DMS53 (cell line): ENCODE data around the gene RIMBP3C.
"Not testable (repeated sequence)": the region's sequence is repeated elsewhere in the genome, so short reads cannot be mapped to it uniquely, and the experiment has no call there.

Source experiments
- DNase-seq: peaks from one replicate; lab custom pipeline; 2025; lab: John Stamatoyannopoulos, UW

Gene RIMBP3C

DNA sequence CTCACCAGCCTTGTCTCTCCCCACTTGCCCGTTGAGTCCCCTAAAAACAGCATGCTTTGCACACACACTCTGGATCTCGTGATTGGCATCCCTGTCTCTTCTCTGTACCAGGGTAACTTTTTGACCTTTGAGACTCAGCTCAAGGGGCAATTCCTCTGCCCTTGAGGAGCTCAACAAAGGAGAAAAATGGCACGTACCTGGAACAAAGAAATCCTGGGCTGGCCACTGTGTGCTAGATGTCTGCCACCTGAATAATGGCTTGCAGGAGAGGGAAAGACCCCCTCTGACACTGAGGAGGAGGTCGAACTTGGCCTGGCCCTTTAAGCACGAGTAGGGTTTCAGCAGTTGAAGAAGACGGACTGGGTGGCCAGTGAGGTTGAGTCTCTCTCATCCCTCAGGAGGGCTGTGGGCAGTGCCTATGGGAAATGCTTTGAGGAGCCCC lies 22.1 kb upstream of the RIMBP3C start:
- DNase-seq = no peak

DNA sequence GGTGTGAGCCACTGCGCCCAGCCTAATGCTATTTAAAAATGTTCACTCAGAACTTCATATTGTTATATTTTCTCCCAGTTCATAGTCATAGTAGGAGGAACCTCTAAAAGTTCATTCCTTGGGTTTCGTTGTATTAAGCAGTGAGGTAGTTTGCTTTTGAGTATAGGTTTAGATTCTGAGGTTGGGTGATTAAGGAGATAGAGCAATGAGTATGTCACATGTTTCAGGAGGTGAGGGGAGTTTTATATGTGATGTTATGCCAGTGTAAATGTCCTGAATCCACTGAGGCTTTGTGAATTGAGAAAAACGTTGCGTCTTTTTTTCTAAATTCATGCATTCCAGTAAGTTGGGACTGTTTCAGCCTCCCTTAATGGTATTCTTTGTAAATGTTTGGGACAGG lies 20.4 kb upstream of the RIMBP3C start:
- DNase-seq = no peak

GRCh38 chr22:21570398-21570797 lies 19.1 kb upstream of the RIMBP3C start:
- DNase-seq = no peak

GRCh38 chr22:21569459-21570170 lies 18.4 kb upstream of the RIMBP3C start:
- no peak for DNase-seq

- DNase-seq = not testable (repeated sequence)
Measured at GRCh38 chr22:21569076-21569427, 17.8 kb upstream of the RIMBP3C start.

DNA sequence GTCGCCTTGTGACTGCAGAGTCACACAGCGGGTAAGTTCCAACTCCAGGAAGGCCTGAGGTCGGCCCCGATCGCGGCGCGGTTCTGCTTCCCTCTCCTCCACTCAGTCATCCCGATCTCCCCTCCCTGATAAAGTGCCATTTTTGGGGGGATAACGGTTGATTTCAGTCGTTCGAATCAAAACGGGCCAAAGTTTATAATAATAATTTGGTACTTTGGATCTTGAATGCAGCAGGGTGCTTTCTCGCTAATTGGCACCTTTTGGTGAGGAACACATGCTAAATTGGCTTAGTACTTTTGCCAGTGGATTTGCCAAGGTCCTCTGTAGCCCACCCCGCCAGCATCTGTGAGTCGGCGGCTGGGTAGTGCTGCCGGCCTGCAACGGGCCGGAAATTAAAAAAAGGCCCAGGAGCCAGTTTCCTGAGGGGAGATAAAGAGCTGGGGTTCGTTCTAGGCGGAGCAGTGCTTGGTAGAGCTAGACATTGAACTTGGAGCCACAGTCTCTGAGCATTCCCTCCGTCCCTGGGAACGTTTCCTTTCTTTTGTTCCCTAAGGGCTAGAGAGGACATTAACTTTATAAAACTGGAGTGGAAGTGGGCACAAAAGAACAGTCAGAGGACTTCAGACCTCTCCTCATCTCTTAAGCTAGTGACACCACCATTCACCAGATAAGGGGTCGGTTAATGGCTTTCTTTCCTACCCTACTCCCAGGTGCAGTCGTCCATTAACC lies 17.2 kb upstream of the RIMBP3C start:
- peak; percentile 2 for DNase-seq

DNA sequence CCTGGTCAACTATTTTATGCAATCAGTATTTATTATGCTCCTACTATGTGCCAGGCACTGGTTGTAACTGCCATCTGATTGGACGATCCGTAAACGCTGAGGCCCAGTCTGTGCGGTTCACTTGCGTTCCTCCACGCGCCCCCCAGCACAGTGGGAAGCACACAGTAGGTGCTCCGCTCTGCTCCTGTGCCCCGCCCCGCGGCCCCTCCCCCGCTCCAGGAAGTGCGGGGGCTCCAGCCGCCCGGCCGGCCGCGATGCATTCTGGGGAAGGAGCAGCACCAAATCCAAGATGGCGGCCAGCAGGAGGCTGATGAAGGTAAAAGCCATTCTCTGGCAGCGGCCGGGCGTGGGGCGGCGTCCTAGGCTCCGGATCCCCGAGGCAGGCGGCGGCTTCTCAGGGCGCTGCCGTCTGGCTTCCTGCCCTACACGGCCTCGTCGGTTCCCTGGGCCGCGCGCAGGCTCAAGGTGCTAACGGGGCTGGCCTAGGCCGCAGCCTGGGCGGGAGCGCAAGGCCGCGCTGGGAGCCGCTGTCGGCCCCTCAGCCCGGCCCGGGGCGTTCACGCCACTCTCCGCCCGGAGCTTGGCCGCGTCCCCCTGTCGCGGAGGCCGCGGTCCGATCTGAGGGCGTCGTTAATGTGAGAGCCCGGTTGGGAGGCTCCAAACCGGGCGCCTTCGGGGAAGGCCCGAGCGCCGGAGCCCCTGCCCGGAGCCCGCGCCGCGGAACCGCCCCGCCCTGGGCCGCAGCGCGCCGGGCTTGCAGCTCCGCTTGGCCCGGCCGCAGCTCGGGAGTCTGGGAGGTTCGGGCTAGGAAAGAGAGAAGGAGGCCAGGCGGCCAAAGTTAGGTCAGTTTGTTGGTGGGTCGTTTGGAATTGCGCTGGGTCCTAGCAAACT lies 16.4 kb upstream of the RIMBP3C start, which contains the start of gene UBE2L3:
Gene UBE2L3, plus strand, starts transcription at position 259 of the 891 bp plus-strand sequence. Its CDS starts 31 bp downstream, at position 290.
- DNase-seq = peak; percentile 71

GRCh38 chr22:21564411-21564810 lies 13.2 kb upstream of the RIMBP3C start:
- peak; percentile 9 for DNase-seq

- DNase-seq = no peak
Measured at GRCh38 chr22:21563912-21564311, 12.7 kb upstream of the RIMBP3C start.

- DNase-seq = not testable (repeated sequence)
Measured at GRCh38 chr22:21560657-21561056, 9.4 kb upstream of the RIMBP3C start.

DNA sequence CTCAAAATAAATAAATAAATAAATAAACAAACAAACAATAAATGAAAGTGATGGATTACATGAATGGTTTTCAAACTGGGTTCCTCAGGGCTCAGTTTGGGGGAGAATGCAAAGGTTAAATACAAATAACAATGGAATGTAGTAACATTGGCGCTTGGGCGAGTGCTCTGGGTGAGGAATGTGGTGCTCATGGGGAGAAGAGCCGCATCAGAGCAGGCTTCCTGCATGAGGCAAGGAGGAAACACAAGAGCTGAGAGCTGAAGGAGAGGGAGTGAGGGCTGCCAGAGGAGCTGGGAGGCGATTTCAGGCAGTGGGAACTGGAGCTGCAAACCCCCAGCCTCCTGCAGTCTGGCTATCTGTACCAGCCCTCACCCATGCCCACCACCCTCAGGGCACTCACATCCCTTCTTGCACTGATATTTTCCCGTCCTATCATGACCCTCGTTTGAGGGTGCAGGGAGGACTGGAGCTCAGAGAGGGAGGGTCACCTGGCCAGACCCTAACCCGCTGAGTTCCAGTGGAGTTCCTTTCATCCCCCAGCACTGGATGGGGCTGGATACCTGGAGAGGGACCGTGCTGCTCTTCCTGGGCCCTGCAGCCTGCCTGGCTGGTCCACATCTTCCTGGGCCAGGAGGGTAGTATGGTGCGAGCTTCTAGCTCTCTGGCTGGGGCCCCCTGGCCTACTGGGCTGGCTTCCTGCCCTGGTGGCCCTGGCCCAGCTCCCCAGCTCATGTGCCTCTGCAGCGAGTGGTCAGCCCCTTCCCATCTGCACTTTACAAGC lies 8.3 kb upstream of the RIMBP3C start:
- not testable (repeated sequence) for DNase-seq

DNA sequence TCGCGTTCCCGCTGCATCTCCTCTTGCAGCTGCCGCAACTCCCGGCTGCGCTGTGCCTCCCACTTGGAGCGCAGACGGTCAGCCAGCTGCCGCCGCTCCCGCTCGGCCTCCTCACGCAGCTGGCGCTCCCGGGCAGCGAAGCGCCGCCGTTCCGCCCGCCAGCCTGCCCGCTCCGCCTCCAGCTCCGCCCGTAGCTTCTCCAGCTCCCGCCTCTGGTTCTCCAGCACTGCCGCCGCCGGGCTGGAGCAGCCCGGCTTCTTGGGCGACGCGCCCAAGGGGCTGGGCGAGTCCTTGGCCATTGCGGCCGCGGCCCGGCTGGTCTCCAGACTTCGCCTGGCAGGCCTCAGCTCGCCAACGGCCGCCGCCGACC lies 598 bp downstream of the RIMBP3C start:
- DNase-seq = not testable (repeated sequence)

DNA sequence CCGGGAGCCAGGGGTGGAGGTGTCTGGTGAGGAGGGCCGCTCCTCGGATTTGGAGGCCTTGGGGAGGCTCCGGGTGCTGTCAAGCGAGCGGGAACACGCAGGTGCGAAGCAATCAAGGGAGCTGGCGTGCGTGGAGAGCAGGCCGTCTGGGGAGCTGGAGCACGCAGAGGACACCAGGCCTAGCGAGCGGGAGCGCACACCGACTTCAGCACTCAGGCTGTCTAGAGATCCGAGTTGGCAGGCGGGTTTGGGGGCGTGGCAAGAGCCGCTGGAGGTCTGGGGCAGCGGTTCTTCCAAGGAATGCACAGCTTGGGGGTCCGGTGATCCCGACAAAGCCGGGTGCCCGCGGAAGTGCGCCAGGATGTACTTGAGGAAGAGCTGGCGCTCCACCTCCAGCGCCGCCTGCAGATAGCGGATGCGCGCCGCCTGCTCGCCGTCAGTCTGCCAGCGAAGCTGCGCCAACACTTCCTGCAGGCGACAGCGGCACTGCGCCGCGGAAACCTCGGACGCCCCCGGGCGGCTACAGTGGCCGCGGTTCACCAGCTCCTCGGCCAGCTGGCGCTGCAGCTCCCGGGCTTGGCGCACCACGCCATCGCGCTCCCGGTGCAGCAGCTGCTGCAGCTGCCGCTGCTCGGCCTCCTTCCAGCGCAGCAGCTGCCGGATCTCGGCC lies 1.1 kb downstream of the RIMBP3C start:
- DNase-seq = not testable (repeated sequence)

DNA sequence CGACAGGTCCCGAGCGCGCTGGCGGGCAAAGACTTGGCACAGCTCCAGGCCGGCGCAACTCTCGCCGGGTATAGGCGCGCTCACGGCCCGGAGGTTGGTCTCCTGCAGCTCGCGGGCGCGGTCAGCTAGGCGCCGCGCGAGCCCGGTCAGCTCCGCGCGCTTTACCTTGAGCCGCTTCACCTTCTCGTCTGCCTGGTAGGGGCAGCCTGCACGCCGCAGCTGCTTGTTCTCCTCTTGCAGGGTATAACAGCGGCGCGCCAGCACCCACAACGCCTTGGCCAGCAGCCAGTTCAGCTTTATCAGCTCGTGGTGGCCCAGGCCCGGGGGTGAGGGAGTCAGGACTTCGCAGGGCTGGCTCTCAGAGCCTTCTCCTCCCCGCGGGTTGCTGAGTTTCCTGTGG lies 1.7 kb downstream of the RIMBP3C start:
- not testable (repeated sequence) for DNase-seq

DNA sequence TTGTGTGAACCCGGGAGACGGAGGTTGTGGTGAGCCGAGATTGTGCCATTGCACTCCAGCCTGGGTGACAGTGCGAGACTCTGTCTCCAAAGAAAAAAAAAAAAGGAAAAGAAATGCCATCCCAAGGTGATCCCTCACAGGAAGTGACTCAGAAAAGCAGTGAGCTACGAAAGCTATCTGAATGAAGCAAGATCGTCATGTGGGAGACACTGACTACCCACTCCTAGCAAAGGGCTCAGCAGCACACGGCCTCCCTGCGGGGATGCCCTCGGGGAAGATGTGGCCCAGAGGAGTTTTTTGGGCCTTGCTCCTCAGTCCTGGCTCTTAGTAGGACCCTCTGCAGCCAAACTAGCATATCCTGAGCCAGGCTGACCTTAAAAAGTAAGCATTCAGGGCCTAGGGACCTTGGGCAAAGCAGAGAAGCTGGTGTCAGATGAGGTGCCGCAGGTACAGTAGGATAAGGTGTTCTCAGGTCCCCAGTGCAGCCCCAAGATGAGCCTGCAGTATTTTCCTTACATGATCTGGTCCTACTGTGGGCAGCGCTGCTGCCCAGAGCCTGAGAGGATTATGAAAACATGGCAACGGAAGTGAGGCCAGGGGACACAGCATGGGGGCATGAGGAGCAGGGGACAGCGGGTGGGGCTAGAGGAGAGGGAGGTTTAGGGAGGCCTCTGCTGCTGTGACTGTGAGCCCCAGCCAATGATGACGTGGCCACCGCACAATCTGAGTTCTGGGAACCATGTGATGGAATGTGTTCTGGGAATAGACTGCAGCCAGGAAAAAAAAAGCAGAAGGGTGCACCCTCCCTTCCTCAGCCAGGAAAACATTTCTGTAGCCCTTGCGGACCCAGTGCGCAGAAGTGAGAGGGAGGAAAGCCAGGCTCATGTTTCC lies 6.6 kb downstream of the RIMBP3C start:
- not testable (repeated sequence) for DNase-seq

DNA sequence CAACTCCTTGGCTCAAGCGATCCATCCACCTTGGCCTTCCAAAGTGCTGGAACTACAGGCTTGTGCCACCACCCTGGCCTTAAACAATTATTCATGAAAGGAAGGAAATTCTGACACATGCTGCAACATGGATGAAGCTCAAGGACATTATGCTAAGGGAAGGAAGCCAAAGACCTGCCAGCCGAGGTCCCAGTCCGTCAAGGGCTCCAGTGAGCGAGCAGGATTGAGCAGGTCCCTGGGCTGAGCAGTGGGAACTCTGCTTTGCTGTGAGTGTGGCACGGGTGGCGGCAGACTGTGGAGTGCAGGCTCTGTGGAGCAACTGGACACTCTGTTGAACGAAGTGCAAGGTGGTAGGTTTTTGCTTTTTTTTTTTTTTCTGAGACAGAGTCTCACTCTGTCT lies 11.4 kb downstream of the RIMBP3C start:
- not testable (repeated sequence) for DNase-seq

- not testable (repeated sequence) for DNase-seq
Measured at GRCh38 chr22:21532863-21533648, 18.2 kb downstream of the RIMBP3C start.

DNA sequence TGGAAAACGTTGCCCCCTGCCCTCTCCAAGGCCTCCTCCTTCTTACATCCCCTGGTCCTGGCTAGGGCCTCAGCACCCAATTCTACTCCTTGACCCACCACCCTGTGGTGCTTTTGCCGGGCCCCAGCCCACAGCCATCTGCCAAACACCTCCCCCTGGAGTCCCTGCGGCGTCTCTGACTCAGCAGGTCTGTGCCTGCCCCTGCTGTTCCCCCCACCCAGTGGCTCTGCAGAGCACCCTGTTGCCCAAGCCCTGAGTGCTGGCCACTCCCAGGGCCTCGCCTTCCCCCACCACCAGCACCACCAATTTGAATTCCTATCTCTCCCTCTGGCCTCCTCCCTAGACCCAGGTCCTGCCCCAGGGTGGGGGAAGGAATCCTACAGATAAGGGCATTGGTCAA lies 19.7 kb downstream of the RIMBP3C start:
- not testable (repeated sequence) for DNase-seq
